Measurements from ENCODE around the gene SPSB3. TPM values are rescaled to one million over a fixed set of nuclear protein-coding genes. Genes with fewer than 3 reads are reported as not detected.

Gene SPSB3
- 10 to 100 TPM; 31.6 to 56.5 (median 48.5) TPM for polyA plus RNA-seq (ENCODE audit: insufficient read length in 4 of 4)

- DNase-seq (ENCODE audit: low read depth in 4 of 4, low spot score in 2 of 4), result peak; percentile 98 to 100 (median 99)
Observed at GRCh38 chr16:1782408-1783264, at the start of gene SPSB3, which contains the start of gene NUBP2. SPSB3 (minus strand) TSS chr16:1782571; CDS start chr16:1781483, 1,088 bp downstream. NUBP2 (plus strand) TSS chr16:1782960; CDS start chr16:1783021, 61 bp downstream.

GRCh38 chr16:1831186-1832075, 49.1 kb upstream of the SPSB3 start:
- DNase-seq (ENCODE audit: low read depth in 4 of 4, low spot score in 2 of 4), result no peak

GRCh38 chr16:1830213-1830612, 47.8 kb upstream of the SPSB3 start:
- DNase-seq (ENCODE audit: low read depth in 4 of 4, low spot score in 2 of 4), result no peak

- no peak for DNase-seq (ENCODE audit: low read depth in 4 of 4, low spot score in 2 of 4)
Observed at GRCh38 chr16:1828645-1829410, 46.5 kb upstream of the SPSB3 start.

GRCh38 chr16:1826691-1827573, 44.6 kb upstream of the SPSB3 start, which contains the start of the genes FAHD1 and HAGH:
FAHD1 (plus strand) TSS chr16:1827206; CDS start chr16:1827239, 33 bp downstream.
HAGH (minus strand) TSS chr16:1826825; CDS start chr16:1826787, 38 bp downstream.
- DNase-seq (ENCODE audit: low read depth in 4 of 4, low spot score in 2 of 4), result peak; percentile 82 to 91 (median 89)

GRCh38 chr16:1825864-1826690, 43.7 kb upstream of the SPSB3 start:
- DNase-seq (ENCODE audit: low read depth in 4 of 4, low spot score in 2 of 4), result no peak

- no peak for DNase-seq (ENCODE audit: low read depth in 4 of 4, low spot score in 2 of 4)
Observed at GRCh38 chr16:1825381-1825863, 43.1 kb upstream of the SPSB3 start.

- no peak for DNase-seq (ENCODE audit: low read depth in 4 of 4, low spot score in 2 of 4)
Observed at GRCh38 chr16:1823821-1824220, 41.5 kb upstream of the SPSB3 start.

GRCh38 chr16:1822801-1823200, 40.4 kb upstream of the SPSB3 start:
- DNase-seq (ENCODE audit: low read depth in 4 of 4, low spot score in 2 of 4), result no peak

- DNase-seq (ENCODE audit: low read depth in 4 of 4, low spot score in 2 of 4), result no peak
Observed at GRCh38 chr16:1821861-1822611, 39.7 kb upstream of the SPSB3 start.

- DNase-seq (ENCODE audit: low read depth in 4 of 4, low spot score in 2 of 4), result no peak
Observed at GRCh38 chr16:1820946-1821290, 38.5 kb upstream of the SPSB3 start.

- DNase-seq (ENCODE audit: low read depth in 4 of 4, low spot score in 2 of 4), result no peak
Observed at GRCh38 chr16:1820096-1820945, 38.0 kb upstream of the SPSB3 start.

GRCh38 chr16:1819611-1820010, 37.2 kb upstream of the SPSB3 start:
- no peak for DNase-seq (ENCODE audit: low read depth in 4 of 4, low spot score in 2 of 4)

- no peak for DNase-seq (ENCODE audit: low read depth in 4 of 4, low spot score in 2 of 4)
Observed at GRCh38 chr16:1818873-1819525, 36.6 kb upstream of the SPSB3 start.

- no peak for DNase-seq (ENCODE audit: low read depth in 4 of 4, low spot score in 2 of 4)
Observed at GRCh38 chr16:1818204-1818872, 36.0 kb upstream of the SPSB3 start.

- DNase-seq (ENCODE audit: low read depth in 4 of 4, low spot score in 2 of 4), result no peak
Observed at GRCh38 chr16:1817716-1818115, 35.3 kb upstream of the SPSB3 start.
